Karpas-422 (cell line): ENCODE results near the gene TOPAZ1. TPM values are rescaled to one million over a fixed set of nuclear protein-coding genes. Genes with fewer than 3 reads are reported as not detected.
"Not testable (repeated sequence)": the region's sequence is repeated elsewhere in the genome, so short reads cannot be mapped to it uniquely, and the experiment has no call there.

Experiments used
- DNase-seq: peaks from one replicate; pipeline ENCODE4 v3.0.0-alpha.2; 2015
- H2AFZ ChIP-seq: fragments of 200-600 bp; sonication (generic); 2 replicates; pipeline ENCODE4 v1.6.1; 2014; ENCODE audit warnings: antibody characterized with exemption, low read length, mixed read lengths
- H3K27ac ChIP-seq: fragments of 200-600 bp; sonication (generic); 2 replicates; pipeline ENCODE4 v1.5.1; 2014; ENCODE audit warnings: mild to moderate bottlenecking, low read length, moderate library complexity
- H3K27me3 ChIP-seq: fragments of 200-600 bp; sonication (generic); 2 replicates; pipeline ENCODE4 v1.6.1; 2014; ENCODE audit warnings: low read length, mixed read lengths
- H3K36me3 ChIP-seq: fragments of 200-600 bp; sonication (generic); 2 replicates; pipeline ENCODE4 v1.6.1; 2014; ENCODE audit warnings: low read length, mixed read lengths; ENCODE audit not compliant: insufficient read depth
- H3K4me1 ChIP-seq: fragments of 200-600 bp; sonication (generic); 2 replicates; pipeline ENCODE4 v1.6.1; 2014; ENCODE audit warnings: mild to moderate bottlenecking, low read length, mixed read lengths
- H3K4me2 ChIP-seq: fragments of 200-600 bp; sonication (generic); 2 replicates; pipeline ENCODE4 v1.6.1; 2014; ENCODE audit warnings: low read length, low read depth, mild to moderate bottlenecking; ENCODE audit not compliant: poor library complexity, severe bottlenecking
- H3K4me3 ChIP-seq: fragments of 200-600 bp; sonication (generic); 2 replicates; pipeline ENCODE4 v1.5.1; 2014; ENCODE audit warnings: mild to moderate bottlenecking, antibody characterized with exemption, low read length, mixed read lengths
- H3K79me2 ChIP-seq: fragments of 200-600 bp; sonication (generic); 2 replicates; pipeline ENCODE4 v1.6.1; 2014; ENCODE audit warnings: mild to moderate bottlenecking, low read length, mixed read lengths
- H3K9ac ChIP-seq: fragments of 200-600 bp; sonication (generic); 2 replicates; pipeline ENCODE4 v1.6.0; 2014; ENCODE audit warnings: low read length
- H3K9me2 ChIP-seq: fragments of 200-600 bp; sonication (generic), shearing (Covaris generic); replicated peaks from 2 replicates; pipeline ENCODE4 v1.6.0; 2014; ENCODE audit warnings: mild to moderate bottlenecking, low read length, moderate library complexity; ENCODE audit not compliant: insufficient read depth
- H3K9me3 ChIP-seq: fragments of 300-700, 200-600 bp; sonication (generic); 2 replicates; pipeline ENCODE4 v1.6.1; 2014; ENCODE audit warnings: low read length, mixed read lengths
- H4K20me1 ChIP-seq: fragments of 200-600 bp; sonication (generic); 2 replicates; pipeline ENCODE4 v1.6.1; 2014; ENCODE audit warnings: mild to moderate bottlenecking, antibody characterized with exemption, low read length, low read depth; ENCODE audit not compliant: insufficient read depth
- total RNA-seq: library from RNA; depleted of rRNA; stranded (reverse); fragments of >200 nt; shearing (Covaris generic); gene quantifications from 2 replicates; pipeline ENCODE4 v1.2.3, GENCODE V29; 2014; ENCODE audit warnings: low replicate concordance

Gene TOPAZ1
- total RNA-seq, 1 experiment from 2014 or later, result not detected

DNA sequence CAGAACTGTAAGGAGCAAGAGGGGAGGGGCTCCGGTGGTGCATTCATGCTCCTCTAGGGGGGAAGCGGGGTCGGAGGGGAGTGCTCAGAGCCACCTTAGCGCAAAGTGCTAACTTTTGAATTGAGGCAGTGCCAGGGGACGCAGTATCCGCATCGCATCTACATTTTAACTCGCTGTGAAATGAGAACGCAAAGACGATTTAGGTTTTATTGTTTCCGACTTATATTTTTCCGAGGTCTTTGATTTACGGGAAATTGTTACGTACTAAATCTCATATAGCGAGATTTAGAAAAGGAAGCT, 97.1 kb downstream of the TOPAZ1 start:
- Histone ChIP-seq H3K27me3 (no peaks in the 10 kb centered on the region), H3K27ac (peak overlapping the region; percentile 87), H3K9ac (peak overlapping the region; percentile 90), H3K79me2 (peaks cover 34% of the 10 kb centered on the region), H4K20me1 (no peaks in the 10 kb centered on the region), H3K9me2 (no peaks in the 10 kb centered on the region), H3K36me3 (no peaks in the 10 kb centered on the region), H3K9me3 (no peaks in the 10 kb centered on the region), H3K4me3 (peak overlapping the region; percentile 86), H2AFZ (peak overlapping the region; percentile 44; the same call in 1 of the 2 replicates), H3K4me1 (peaks cover 39% of the 10 kb centered on the region), H3K4me2 (peak overlapping the region; percentile 99)
- no peak for DNase-seq

DNA sequence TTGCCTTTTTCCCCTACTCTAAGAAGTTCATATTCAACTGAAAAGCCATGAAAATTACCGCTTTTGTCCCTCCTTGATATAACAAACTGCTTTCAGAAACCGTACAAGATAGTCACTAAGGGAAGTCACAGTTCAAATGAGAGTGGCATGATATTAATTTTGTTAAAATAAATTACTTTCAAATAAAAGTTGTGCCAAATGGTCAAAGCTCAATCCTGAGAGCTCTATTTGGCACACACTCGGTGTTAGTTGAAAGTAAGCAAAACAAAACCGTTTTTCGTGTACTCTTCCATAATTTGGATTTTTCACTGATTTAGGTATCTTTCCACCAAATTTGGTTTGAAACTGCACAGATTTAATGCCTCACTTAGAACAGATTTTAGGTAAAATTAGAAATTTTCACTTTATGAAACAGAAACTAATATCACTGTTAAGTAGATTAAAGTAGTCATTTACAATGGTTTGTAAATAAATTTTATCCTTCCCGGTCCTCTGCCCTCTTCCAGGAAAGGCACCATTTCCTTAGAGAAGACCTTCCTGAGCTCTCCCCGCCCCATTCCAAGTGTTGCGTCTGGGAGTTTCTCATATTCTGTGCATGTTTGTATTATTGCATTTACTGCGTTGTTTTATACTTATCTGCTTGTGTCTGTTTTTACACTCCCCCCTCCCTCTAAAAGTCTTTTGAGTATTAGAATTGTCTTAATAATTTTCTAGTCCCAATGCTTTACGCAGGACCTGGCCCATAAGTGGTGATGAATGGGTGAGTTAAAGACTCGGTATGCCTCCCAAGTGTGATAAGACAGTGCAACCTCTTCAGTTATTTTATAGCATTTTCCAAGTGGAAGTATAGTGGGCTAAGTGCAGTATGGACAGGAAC, 97.7 kb downstream of the TOPAZ1 start:
- Histone ChIP-seq H4K20me1 (no peaks in the 10 kb centered on the region), H3K4me2 (peak overlapping the region; percentile 99), H3K9me3 (no peaks in the 10 kb centered on the region), H3K27ac (peak overlapping the region; percentile 87), H3K36me3 (no peaks in the 10 kb centered on the region), H3K4me1 (peaks cover 39% of the 10 kb centered on the region), H2AFZ (peak overlapping the region; percentile 44; the same call in 1 of the 2 replicates), H3K4me3 (peak overlapping the region; percentile 86), H3K9ac (peak overlapping the region; percentile 90), H3K9me2 (no peaks in the 10 kb centered on the region), H3K27me3 (no peaks in the 10 kb centered on the region), H3K79me2 (peaks cover 34% of the 10 kb centered on the region)
- DNase-seq, result no peak

DNA sequence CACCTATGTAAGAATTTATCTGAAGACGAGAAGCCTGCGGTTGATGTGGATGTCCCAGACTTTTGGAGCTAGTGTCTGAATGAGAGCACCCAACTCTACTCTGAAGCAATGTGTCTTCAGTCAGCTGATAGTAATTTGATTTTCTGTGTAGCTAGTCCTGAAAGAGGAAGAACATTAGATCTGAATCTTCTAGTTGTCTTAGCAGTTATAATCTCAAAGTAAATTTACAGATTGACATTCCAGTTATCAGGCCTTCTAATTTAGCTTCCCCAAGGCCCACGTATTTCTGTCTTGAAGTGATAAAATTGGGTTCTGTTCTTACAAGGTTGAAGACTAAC, 98.3 kb downstream of the TOPAZ1 start:
- Histone ChIP-seq H3K27ac (peak overlapping the region; percentile 87), H2AFZ (no peak overlapping the region), H3K4me3 (peak overlapping the region; percentile 86), H3K4me1 (peaks cover 39% of the 10 kb centered on the region), H3K9ac (peak overlapping the region; percentile 90), H3K27me3 (no peaks in the 10 kb centered on the region), H3K9me2 (no peaks in the 10 kb centered on the region), H3K79me2 (peaks cover 34% of the 10 kb centered on the region), H4K20me1 (no peaks in the 10 kb centered on the region), H3K4me2 (peak overlapping the region; percentile 99), H3K36me3 (no peaks in the 10 kb centered on the region), H3K9me3 (no peaks in the 10 kb centered on the region)
- DNase-seq, result peak; percentile 61

DNA sequence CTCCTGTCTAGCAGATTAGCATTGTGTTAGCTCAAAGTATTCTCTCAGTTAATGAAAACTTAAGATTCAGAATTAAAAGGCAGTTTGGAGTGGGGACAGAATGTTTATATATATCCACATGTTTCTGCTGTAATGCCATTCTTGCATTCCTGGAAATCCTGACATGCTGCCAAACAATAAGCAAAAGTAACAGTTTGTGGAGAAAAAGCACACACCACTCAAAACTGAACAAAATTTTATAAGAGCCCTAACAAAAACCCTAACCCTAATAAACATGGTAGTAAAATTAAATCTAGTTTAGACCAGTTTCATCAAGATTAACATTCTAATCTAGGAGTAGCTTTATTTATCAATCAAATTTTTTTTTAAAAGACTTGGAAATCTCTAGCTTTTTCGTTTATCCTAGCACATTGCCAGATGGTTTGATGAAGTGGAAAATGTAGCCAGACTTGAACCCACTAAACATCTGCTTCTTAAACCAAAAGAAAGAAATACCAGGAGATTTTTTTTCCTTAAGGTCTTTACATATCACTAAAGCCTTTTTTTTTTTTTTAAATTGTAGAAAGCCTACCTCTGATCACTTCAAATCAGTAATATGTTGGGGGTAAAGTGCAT, 100.6 kb downstream of the TOPAZ1 start:
- H3K27ac ChIP-seq, result no peak overlapping the region
- no peak for DNase-seq
- no peaks in the 10 kb centered on the region for H3K27me3 ChIP-seq
- H3K36me3 ChIP-seq, result no peaks in the 10 kb centered on the region
- H2AFZ ChIP-seq, result no peak overlapping the region
- H3K4me3 ChIP-seq, result no peak overlapping the region
- H3K4me1 ChIP-seq, result peaks cover 38% of the 10 kb centered on the region
- H3K9me2 ChIP-seq, result no peaks in the 10 kb centered on the region
- H3K9ac ChIP-seq, result no peak overlapping the region
- no peaks in the 10 kb centered on the region for H4K20me1 ChIP-seq
- H3K4me2 ChIP-seq, result no peak overlapping the region
- no peaks in the 10 kb centered on the region for H3K9me3 ChIP-seq
- peaks cover 34% of the 10 kb centered on the region for H3K79me2 ChIP-seq

DNA sequence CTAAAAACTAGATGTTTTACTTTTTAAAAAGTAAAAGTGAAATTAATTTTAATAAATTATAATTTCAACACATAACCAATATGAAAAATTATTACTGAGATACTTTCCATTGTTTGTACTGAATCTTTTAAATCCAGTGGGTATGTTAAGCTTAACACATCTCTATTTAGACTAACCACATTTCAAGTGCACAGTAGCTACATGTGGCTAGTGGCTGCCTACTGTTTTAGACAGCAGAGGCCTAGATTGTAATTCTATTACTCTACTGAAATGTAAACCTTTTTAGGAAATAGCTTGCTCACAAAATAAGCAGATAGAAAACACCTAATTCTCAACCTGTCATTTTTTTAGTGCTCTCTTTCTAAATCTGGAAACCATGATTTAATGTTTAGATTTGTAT, 101.7 kb downstream of the TOPAZ1 start:
- Histone ChIP-seq H3K79me2 (peaks cover 34% of the 10 kb centered on the region), H3K4me1 (peaks cover 31% of the 10 kb centered on the region), H3K9me3 (no peaks in the 10 kb centered on the region), H3K4me3 (no peak overlapping the region), H4K20me1 (no peaks in the 10 kb centered on the region), H2AFZ (no peak overlapping the region), H3K4me2 (no peak overlapping the region), H3K27ac (no peak overlapping the region), H3K36me3 (no peaks in the 10 kb centered on the region), H3K9me2 (no peaks in the 10 kb centered on the region), H3K27me3 (no peaks in the 10 kb centered on the region), H3K9ac (no peak overlapping the region)
- DNase-seq, result no peak

DNA sequence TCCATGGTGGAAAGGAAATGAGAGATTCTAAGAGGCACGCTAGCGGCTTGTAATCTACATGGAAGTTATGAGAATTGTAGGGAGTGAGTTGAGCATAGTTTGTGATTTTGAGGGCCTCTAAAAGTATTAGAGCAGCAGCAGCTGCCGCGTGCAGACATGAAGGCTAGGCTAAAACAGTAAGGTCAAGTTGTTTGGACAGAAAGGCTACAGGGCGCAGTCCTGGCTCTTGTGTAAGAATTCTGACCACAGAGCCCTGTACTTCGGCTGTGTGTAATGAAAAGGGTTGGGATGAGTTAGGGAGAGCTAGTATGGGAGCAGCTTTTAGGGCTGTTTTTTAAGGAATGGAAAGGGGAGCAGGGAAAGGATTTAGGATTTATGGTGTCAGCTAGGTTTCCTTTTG, 104.9 kb downstream of the TOPAZ1 start:
- not testable (repeated sequence) for H3K9ac ChIP-seq, H2AFZ ChIP-seq, H3K4me1 ChIP-seq, DNase-seq, H4K20me1 ChIP-seq, H3K9me2 ChIP-seq, H3K9me3 ChIP-seq, H3K4me2 ChIP-seq, H3K36me3 ChIP-seq, H3K27me3 ChIP-seq, H3K4me3 ChIP-seq, H3K79me2 ChIP-seq, H3K27ac ChIP-seq

DNA sequence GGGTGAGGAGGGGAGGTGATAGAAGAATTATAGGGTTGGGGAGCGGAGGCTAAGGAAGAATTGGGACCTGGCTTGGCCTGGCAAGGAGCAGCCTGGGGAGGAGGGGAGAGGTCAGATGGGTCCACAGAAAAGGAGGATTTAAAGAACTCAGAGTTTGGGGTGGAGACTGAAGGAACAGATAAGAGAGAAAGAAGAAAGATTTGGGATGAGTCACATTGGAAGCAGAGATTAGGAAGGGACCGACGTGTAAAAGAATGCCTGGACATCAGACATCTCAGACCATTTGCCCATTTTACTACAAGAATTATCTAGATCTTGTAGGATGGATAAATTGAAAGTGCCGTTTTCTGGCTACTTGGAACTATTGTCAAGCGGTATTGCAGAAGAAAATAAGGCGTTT, 107.3 kb downstream of the TOPAZ1 start:
- Histone ChIP-seq H3K4me3 (no peak overlapping the region), H3K36me3 (no peaks in the 10 kb centered on the region; the same call in 1 of the 2 replicates), H2AFZ (no peak overlapping the region), H3K27me3 (no peaks in the 10 kb centered on the region), H4K20me1 (no peaks in the 10 kb centered on the region), H3K9me3 (no peaks in the 10 kb centered on the region; the same call in 1 of the 2 replicates), H3K79me2 (peaks cover 12% of the 10 kb centered on the region), H3K4me1 (no peaks in the 10 kb centered on the region), H3K4me2 (no peak overlapping the region), H3K9me2 (no peaks in the 10 kb centered on the region), H3K27ac (no peak overlapping the region), H3K9ac (no peak overlapping the region)
- DNase-seq, result no peak

DNA sequence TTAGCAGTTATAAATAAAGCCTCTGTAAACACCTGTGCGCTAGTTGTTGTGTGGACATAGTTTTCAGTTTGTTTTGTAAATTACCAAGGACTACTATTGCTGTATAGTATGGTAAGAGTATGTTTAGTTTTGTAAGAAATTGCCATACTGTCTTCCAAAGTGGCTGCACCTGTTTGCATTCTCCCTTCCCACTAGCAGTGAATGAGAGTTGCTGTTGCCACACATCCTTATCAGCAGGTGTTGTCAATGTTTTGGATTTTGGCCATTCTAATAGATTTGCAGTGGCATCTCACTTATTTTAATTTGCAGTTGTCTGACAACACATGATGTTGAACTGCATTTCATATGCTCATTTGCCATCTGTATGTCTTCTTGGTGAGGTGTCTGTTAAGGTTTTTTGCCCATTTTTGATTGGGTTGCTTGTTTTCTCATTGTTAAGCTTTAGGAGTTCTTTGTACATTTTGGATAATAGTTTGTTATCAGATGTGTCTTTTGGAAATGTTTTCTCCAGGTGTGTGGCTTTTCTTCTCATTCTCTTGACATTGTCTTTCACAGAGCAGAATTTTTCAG, 111.8 kb downstream of the TOPAZ1 start:
- H3K9ac ChIP-seq, result no peak overlapping the region
- no peaks in the 10 kb centered on the region; the same call in 1 of the 2 replicates for H3K9me3 ChIP-seq
- no peaks in the 10 kb centered on the region for H3K27me3 ChIP-seq
- peaks cover 5% of the 10 kb centered on the region for H3K4me1 ChIP-seq
- H3K27ac ChIP-seq, result no peak overlapping the region
- peaks cover 19% of the 10 kb centered on the region for H3K79me2 ChIP-seq
- no peak overlapping the region for H3K4me3 ChIP-seq
- no peaks in the 10 kb centered on the region; the same call in 1 of the 2 replicates for H3K36me3 ChIP-seq
- H3K9me2 ChIP-seq, result no peaks in the 10 kb centered on the region
- no peaks in the 10 kb centered on the region for H4K20me1 ChIP-seq
- H2AFZ ChIP-seq, result no peak overlapping the region
- no peak overlapping the region for H3K4me2 ChIP-seq
- no peak for DNase-seq
